Activated CD8-positive, alpha-beta memory T cell treated with anti-CD3 and anti-CD28 coated beads, Interleukin-2, amount 10 ng/mL, durations not matched to agents 7 days and 5 days (primary cell): ENCODE data around the gene ADORA2B. TPM values are rescaled to one million over a fixed set of nuclear protein-coding genes. Genes with fewer than 3 reads are reported as not detected.
A peak's percentile ranks its signal among the peaks of the same experiment; 100 is the strongest.

Source experiments
- ATAC-seq: fragments of 150-1000 bp; cut with Tn5 transposase; one replicate; pipeline ENCODE4 v1.10.0; 2021; ENCODE audit warnings: moderate library complexity
- CTCF ChIA-PET: fragments of 350-600 bp; sonication (Branson Sonifier 250); formaldehyde crosslinking; loops from one replicate; lab custom pipeline; 2021; ENCODE audit warnings: antibody characterized with exemption; lab: Charles Lee
- DNase-seq: peaks from one replicate; pipeline ENCODE4 v3.0.0-alpha.2; 2020
- H3K27ac Mint-ChIP-seq: one replicate; pipeline ENCODE4 v1.8.0; 2021; ENCODE audit warnings: mild to moderate bottlenecking, mixed read lengths
- H3K27me3 Mint-ChIP-seq: one replicate; pipeline ENCODE4 v1.8.0; 2021; ENCODE audit warnings: mixed read lengths
- H3K36me3 Mint-ChIP-seq: one replicate; pipeline ENCODE4 v1.8.0; 2021; ENCODE audit warnings: mild to moderate bottlenecking, mixed read lengths
- H3K4me1 Mint-ChIP-seq: one replicate; pipeline ENCODE4 v1.8.0; 2021; ENCODE audit warnings: mixed read lengths
- H3K4me3 Mint-ChIP-seq: one replicate; pipeline ENCODE4 v1.8.0; 2021; ENCODE audit warnings: mild to moderate bottlenecking, moderate library complexity, mixed read lengths
- H3K9me3 Mint-ChIP-seq: one replicate; pipeline ENCODE4 v1.8.0; 2022; ENCODE audit warnings: low read depth, mixed read lengths
- total RNA-seq, 2 experiments: library from RNA; stranded (reverse); gene quantifications; one replicate each; pipeline ENCODE4 v1.2.3, GENCODE V29; 2021

Gene ADORA2B
- total RNA-seq, 2 experiments from 2014 or later, result 0.49 to 1.1 TPM

DNA sequence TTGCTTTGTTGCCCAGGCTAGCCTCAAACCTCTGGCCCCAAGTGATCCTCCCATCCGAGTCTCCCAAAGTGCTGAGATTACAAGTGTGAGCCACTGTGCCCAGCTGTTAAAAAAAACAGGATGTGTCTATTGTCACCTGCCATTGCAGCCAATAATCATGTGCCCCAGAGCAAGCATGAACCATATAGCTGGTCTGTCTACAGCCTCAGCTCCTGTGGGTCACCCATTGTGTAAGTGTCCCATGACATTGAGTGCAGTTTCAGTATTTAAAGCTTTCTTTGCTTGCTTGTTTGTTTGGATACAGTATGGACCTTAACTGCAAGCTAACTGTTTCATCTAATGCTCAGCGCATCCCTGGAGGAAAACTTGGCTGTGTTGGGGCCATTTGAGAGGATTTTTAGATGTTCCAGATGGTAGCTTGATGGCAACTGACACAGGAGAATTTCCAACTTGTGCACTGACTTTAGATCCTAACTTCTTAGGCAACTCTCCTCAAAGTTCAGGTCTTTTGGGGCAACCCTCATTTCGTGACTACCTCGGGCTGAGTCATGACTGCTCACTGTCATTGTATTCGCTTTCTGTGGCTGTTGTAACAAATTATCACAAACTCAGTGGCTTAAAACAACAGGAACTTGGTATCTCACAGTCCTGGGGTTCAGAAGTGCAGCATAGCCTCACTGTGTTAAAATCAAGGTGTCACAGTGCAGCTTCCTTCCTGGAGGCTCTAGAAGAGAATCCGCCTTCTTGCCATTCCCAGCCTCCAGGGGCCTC, 30.3 kb upstream of the ADORA2B start:
- Mint-ChIP-seq H3K27ac (peak overlapping the region; percentile 76), H3K4me3 (no peak overlapping the region), H3K9me3 (no peaks in the 10 kb centered on the region), H3K36me3 (no peaks in the 10 kb centered on the region), H3K4me1 (peaks cover 25% of the 10 kb centered on the region), H3K27me3 (peaks cover 21% of the 10 kb centered on the region)
- ATAC-seq (peak; percentile 95), DNase-seq (peak; percentile 63)
- CTCF ChIA-PET, result interaction anchor here (1.1 to 1.6 kb wide), 5 partner anchors 10 to 84 kb away, joined by 3 to 4 read pairs (median 3); partner anchors contain the start of gene ADORA2B

DNA sequence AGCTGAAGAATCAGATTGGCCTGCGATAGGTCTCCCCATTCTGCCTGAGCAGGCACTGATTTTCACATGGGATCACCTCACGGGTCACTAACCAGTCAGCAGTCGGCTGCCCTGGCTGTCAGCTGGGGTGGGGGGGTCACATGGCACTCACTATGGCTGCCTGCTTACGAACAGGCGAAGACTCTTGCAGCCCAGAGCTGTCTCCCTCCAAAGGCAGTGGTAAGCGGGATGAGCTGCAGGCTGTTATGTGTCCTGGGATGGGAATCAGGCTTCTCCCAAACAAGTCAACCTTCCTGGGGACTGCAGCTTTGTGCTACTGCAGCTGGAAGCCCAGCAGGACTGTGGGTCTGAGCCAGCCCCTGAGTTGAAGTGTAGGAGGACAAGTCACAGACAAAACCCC, 29.0 kb upstream of the ADORA2B start:
- peaks cover 25% of the 10 kb centered on the region for H3K27me3 Mint-ChIP-seq
- H3K36me3 Mint-ChIP-seq, result no peaks in the 10 kb centered on the region
- no peaks in the 10 kb centered on the region for H3K9me3 Mint-ChIP-seq
- DNase-seq (peak; percentile 37), ATAC-seq (no peak)
- no peak overlapping the region for H3K27ac Mint-ChIP-seq
- H3K4me1 Mint-ChIP-seq, result peaks cover 25% of the 10 kb centered on the region
- CTCF ChIA-PET, result interaction anchor here (1.1 to 1.6 kb wide), 2 partner anchors 8 to 30 kb away, joined by 3 to 4 read pairs; partner anchors contain the start of gene ADORA2B
- H3K4me3 Mint-ChIP-seq, result no peak overlapping the region

DNA sequence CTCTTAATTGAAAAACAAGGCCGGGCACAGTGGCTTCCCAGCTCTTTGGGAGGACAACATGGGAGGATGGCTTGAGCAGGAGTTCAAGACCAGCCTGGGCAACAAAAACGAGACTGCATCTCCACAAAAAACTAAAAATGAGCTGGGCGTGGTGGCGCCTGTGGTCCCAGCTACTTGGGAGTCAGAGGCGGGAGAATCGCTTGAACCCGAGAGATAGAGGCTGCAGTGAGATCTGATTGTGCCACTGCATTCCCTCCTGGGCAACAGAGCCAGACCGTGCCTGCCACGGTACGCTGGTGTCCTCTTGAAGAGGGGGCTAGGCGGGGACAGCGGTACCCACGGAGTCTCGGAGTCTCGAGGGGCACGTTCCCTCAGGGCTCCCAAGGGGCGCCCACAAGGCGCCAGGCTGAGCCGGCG, 27.9 kb upstream of the ADORA2B start:
- Mint-ChIP-seq H3K27ac (no peak overlapping the region), H3K27me3 (peaks cover 36% of the 10 kb centered on the region), H3K36me3 (no peaks in the 10 kb centered on the region), H3K9me3 (peaks cover 2% of the 10 kb centered on the region), H3K4me1 (peaks cover 25% of the 10 kb centered on the region), H3K4me3 (no peak overlapping the region)
- CTCF ChIA-PET, result no interaction called here
- ATAC-seq (no peak), DNase-seq (peak; percentile 12)

DNA sequence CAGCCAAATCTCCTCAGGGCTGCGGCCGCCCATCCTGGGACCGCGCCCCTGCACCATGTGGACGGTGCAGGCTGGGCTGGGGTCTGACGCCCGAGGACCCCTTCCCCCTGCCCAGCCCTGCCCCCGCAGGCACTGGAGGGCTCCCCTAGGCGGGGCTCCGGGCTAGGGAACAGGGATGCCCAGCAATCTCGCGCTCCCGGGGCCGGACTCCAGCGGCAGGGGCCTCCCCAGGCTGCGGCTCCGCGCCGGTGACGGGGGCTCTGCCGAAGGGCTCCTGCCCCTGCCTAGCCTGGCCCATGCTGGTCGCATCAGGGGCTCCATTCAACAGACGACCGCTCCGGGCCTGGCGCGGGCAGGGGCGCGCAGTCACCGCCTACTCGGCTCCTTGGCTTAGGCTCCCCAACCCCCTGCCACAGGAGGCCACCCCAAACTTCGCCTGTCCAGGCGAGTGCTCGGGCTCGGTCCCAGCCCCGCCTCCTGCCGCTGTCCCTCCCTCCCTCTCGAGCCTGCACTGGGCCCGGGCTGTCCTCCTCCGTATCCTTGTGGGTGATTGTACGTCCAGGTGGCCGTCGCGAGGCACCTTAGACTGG, 27.4 kb upstream of the ADORA2B start:
- CTCF ChIA-PET, result no interaction called here

DNA sequence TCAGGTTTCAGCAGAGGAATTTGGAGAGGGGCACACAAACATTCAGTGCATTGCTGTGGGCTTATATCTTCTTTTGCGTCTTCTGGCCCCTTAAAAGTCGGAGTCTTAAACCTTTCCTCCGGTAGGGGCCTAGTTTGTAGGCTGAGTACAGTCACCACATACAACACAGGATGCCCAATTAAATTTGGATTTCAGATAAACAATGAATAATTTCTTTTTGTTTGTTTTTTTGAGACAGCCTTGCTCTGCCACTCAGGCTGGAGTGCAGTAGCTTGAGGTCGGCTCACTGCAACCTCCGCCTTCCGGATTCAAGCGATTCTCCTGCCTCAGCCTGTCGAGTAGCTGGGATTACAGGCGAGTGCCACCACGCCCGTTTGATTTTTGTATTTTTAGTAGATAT, 26.7 kb upstream of the ADORA2B start:
- Mint-ChIP-seq H3K9me3 (peaks cover 2% of the 10 kb centered on the region), H3K27me3 (peaks cover 43% of the 10 kb centered on the region), H3K4me1 (peaks cover 25% of the 10 kb centered on the region), H3K36me3 (no peaks in the 10 kb centered on the region), H3K27ac (no peak overlapping the region), H3K4me3 (no peak overlapping the region)
- no peak for DNase-seq
- ATAC-seq, result no peak
- CTCF ChIA-PET, result no interaction called here

More for the DNA sequence above, 27.4 kb upstream of the ADORA2B start:
- ATAC-seq (no peak), DNase-seq (peak; percentile 33)
- no peak overlapping the region for H3K27ac Mint-ChIP-seq
- H3K27me3 Mint-ChIP-seq, result peaks cover 41% of the 10 kb centered on the region
- peaks cover 2% of the 10 kb centered on the region for H3K9me3 Mint-ChIP-seq
- H3K4me3 Mint-ChIP-seq, result no peak overlapping the region
- peaks cover 25% of the 10 kb centered on the region for H3K4me1 Mint-ChIP-seq
- H3K36me3 Mint-ChIP-seq, result no peaks in the 10 kb centered on the region

DNA sequence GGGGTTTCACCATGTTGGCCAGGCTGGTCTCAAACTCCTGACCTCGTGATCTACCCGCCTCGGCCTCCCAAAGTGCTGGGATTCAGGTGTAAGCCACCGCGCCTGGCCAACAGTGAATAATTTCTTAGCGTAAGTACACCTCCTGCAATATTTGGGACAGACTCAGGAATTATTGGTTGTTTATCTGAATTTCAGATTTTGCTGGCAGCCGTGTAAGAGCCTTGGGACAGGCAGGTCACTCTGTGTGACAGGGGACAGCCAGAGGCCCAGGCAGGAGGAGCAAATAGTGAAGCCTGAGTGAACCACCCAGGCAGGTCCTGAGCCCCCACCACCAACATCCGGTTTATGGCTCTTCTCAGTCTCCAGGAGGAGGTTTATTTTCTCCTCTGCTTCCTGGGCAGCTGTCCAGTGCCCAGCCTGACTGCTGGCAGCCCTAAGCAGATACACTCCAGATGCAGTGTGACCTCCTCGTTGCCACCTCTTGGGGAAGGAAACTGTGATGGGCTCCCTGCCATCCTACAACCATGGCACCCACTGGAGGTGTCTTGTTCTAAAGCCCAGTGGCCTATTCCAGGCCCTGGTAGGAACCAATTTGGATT, 26.2 kb upstream of the ADORA2B start:
- peak; percentile 8 for DNase-seq
- ATAC-seq, result no peak
- no peak overlapping the region for H3K4me3 Mint-ChIP-seq
- H3K4me1 Mint-ChIP-seq, result peaks cover 22% of the 10 kb centered on the region
- CTCF ChIA-PET, result no interaction called here
- H3K27ac Mint-ChIP-seq, result no peak overlapping the region
- peaks cover 47% of the 10 kb centered on the region for H3K27me3 Mint-ChIP-seq
- H3K9me3 Mint-ChIP-seq, result peaks cover 2% of the 10 kb centered on the region
- no peaks in the 10 kb centered on the region for H3K36me3 Mint-ChIP-seq

DNA sequence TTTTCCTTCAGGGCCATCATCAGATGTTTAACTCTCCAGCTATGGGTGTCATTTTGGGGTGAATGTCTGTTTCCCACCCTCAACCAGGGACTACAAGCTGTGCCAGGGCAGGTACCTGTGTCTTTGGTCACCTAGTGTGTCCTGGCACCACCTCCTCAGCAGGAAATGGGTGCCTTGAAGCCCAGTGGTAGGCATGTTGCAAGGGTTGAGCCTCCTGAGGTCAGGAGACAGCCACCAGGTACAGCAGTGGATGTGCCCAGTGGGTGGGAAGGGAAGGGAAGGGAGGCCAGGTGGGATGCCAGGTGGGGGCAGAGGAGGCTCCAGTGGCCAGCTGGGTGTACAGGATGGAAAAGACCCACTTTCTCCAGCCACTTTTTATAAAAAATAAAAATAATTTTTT, 25.5 kb upstream of the ADORA2B start:
- H3K27ac Mint-ChIP-seq, result no peak overlapping the region
- CTCF ChIA-PET, result no interaction called here

DNA sequence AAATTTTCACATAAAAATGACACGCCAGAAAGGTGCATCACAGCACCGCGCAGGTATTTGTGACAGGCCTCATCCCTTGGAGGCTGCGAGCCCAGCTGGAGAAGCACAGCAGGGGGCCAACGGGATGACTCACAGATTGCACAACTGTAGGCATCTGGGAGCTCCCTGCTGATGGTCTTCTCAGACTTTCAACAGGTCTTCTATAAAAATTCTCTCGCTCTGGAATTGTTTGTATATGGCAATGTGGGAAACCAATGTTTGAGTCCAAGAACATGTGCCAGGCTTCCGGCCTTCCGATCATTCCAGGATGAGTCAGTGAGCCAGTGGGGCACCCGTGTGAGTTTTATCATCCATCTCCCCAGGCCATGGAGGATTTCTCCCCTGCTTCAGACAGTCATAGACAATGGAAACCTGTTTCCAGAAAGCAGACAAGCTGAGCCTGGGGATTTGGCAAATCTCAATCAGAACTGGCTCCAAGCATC, 24.1 kb upstream of the ADORA2B start:
- peak; percentile 26 for DNase-seq
- H3K36me3 Mint-ChIP-seq, result no peaks in the 10 kb centered on the region

More for the DNA sequence above, 25.5 kb upstream of the ADORA2B start:
- Mint-ChIP-seq H3K4me3 (no peak overlapping the region), H3K36me3 (no peaks in the 10 kb centered on the region), H3K4me1 (peaks cover 15% of the 10 kb centered on the region), H3K27me3 (peaks cover 48% of the 10 kb centered on the region), H3K9me3 (peaks cover 2% of the 10 kb centered on the region)
- ATAC-seq (no peak), DNase-seq (peak; percentile 15)

DNA sequence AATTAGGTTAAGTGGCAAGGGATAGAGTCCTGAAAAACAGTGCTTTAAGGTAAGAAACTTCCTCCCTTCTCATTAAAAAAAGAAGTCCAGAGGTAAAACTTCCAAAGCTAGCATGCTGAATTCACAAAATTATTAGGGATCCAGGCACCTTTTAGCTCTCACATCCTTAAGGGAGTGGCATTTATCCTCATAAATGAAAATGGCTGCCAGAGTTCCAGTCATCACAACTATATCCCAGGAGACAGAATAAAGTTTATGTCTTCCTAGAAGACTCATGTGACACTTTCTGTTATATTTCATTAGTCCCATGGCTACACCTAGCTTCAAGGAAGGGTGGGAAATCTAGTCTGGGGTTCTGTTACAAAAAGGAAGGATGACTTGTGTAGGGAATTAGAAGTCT, 23.3 kb upstream of the ADORA2B start:
- DNase-seq, result no peak
- Mint-ChIP-seq H3K27me3 (peaks cover 46% of the 10 kb centered on the region), H3K4me1 (peaks cover 4% of the 10 kb centered on the region), H3K27ac (no peak overlapping the region), H3K36me3 (no peaks in the 10 kb centered on the region), H3K9me3 (peaks cover 2% of the 10 kb centered on the region), H3K4me3 (no peak overlapping the region)
- ATAC-seq, result no peak
- CTCF ChIA-PET, result no interaction called here

More for the DNA sequence above, 24.1 kb upstream of the ADORA2B start:
- H3K4me3 Mint-ChIP-seq, result no peak overlapping the region
- ATAC-seq, result no peak
- CTCF ChIA-PET, result no interaction called here
- H3K4me1 Mint-ChIP-seq, result peaks cover 4% of the 10 kb centered on the region
- peaks cover 2% of the 10 kb centered on the region for H3K9me3 Mint-ChIP-seq
- H3K27ac Mint-ChIP-seq, result no peak overlapping the region
- peaks cover 48% of the 10 kb centered on the region for H3K27me3 Mint-ChIP-seq

DNA sequence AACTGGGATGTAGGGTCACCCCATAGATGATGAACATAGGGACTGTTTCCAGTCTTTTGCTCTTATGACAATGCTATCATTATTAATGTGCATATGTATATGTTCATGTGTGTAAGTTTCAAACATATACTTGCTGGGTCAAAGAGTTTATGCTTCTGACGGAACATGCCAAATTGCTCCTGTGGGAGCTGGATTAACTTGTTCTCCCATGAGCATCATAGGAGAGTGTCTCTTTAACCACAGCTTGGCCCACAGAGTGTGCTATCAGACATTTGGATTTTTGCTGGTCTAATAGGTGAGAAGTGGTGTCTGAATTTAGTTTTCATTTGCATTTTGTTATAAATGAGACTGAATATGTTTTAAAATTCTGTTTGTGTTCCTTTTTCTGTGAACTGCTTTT, 22.3 kb upstream of the ADORA2B start:
- Mint-ChIP-seq H3K4me1 (peaks cover 4% of the 10 kb centered on the region), H3K4me3 (no peak overlapping the region), H3K27ac (no peak overlapping the region), H3K9me3 (peaks cover 2% of the 10 kb centered on the region), H3K36me3 (no peaks in the 10 kb centered on the region), H3K27me3 (peaks cover 42% of the 10 kb centered on the region)
- CTCF ChIA-PET, result no interaction called here
- DNase-seq (peak; percentile 14), ATAC-seq (no peak)

DNA sequence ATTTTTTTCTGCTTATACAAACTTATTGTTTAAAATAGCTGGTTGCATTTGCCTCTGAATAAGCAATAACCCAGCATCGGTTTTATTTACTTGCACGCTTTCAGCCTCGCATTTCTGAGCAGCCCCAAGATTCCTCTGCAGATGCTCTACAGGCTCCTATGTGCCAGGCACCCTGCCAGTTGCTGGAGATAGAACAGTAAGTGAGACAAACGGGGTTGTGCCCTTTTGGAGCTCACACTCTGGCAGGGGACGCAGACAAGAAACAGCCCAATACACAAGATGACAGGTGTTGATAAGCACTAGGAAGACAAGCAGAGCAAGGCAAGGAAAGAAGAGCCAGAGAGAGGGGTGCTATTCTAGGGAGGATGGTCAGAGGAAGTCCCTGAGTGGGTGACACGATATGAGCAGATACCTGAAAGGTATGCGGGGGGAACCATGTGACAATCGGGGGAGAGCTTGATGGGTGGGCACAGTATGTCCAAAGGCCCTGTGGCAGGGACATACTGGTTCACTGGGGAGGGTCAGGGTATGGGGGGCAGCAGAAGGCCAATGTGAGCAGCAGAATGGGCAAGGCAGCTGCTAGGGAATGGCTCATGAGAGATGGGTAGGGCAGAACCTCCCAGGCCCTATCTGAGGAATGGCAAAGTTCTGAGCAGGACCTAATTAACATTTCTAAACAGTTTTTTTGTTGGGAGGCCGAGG, 18.7 kb upstream of the ADORA2B start:
- Mint-ChIP-seq H3K9me3 (peaks cover 2% of the 10 kb centered on the region), H3K36me3 (no peaks in the 10 kb centered on the region), H3K4me3 (no peak overlapping the region), H3K27me3 (peaks cover 38% of the 10 kb centered on the region), H3K27ac (no peak overlapping the region), H3K4me1 (no peaks in the 10 kb centered on the region)
- DNase-seq (no peak), ATAC-seq (no peak)
- CTCF ChIA-PET, result no interaction called here

DNA sequence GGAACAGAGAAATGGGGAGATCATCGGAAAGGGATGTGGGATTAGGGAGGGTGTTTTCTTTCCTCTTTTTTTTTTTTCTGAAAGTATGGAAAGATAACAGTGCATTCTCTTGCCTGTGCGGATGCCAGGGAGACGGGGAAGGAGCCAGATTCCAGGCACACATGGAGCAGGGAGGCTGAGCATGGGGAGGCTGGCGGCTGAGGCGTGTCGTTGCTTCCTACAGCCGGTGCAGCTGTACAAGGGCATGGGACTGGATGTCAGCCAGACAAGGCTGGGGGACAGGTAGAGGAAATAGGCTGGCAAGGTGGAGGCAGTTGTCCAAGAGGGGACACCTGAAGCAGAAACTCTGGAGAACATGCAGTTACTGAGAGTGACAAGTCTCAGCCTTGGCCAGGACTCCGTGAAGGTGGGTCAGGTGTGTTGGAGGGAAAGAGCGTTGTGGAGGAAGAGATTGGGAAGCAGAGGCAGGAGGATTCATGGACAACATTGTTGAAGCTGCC, 16.6 kb upstream of the ADORA2B start:
- Mint-ChIP-seq H3K9me3 (no peaks in the 10 kb centered on the region), H3K4me3 (no peak overlapping the region), H3K4me1 (no peaks in the 10 kb centered on the region), H3K27ac (no peak overlapping the region), H3K27me3 (peaks cover 31% of the 10 kb centered on the region), H3K36me3 (no peaks in the 10 kb centered on the region)
- DNase-seq, result no peak
- CTCF ChIA-PET, result no interaction called here
- ATAC-seq, result no peak

DNA sequence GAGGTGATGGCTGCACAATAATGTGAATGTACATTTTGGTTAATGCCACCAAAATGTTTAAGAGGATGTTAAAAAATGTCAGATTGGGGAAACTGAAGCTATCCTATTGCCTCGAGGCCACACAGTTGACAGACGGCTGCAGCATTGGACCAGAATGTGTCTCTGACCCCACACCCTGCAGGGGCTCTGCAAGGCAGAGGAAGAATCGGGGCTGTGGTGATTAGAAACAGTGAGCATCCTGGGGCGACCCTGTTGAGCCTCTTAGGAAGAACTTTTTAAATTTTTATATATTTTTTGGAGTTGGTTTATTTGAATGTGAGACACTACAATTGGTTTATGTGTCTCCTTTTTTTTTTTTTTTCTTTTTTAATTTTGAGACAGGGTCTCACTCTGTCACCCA, 15.0 kb upstream of the ADORA2B start:
- no peak overlapping the region for H3K4me3 Mint-ChIP-seq
- peaks cover 28% of the 10 kb centered on the region for H3K27me3 Mint-ChIP-seq
- no peaks in the 10 kb centered on the region for H3K9me3 Mint-ChIP-seq
- CTCF ChIA-PET, result interaction anchor here (0.6 kb wide), 1 partner anchor 130 kb away, joined by 3 read pairs; no protein-coding TSS in a partner anchor
- no peaks in the 10 kb centered on the region for H3K36me3 Mint-ChIP-seq
- H3K27ac Mint-ChIP-seq, result no peak overlapping the region
- no peaks in the 10 kb centered on the region for H3K4me1 Mint-ChIP-seq
- ATAC-seq (no peak), DNase-seq (no peak)
